Thyroid gland (tissue), 4 donors: Measurements from ENCODE around the gene ZSWIM6. TPM values are rescaled to one million over a fixed set of nuclear protein-coding genes. Genes with fewer than 3 reads are reported as not detected.

Experiments
- DNase-seq, 2 donors: peaks; one replicate each; pipeline ENCODE4 v3.0.0-alpha.2; 2019
- H3K27ac ChIP-seq, 3 donors: fragments of 200-600 bp; sonication (generic); 1 replicate in 2 of 3; 2 replicates in 1 of 3; pipeline ENCODE4 v1.5.1; 2016 to 2019; ENCODE audit warnings: mild to moderate bottlenecking in 1 of 3, moderate library complexity in 1 of 3
- H3K27me3 ChIP-seq: fragments of 200-600 bp; sonication (generic); one replicate; pipeline ENCODE4 v1.5.1; 2019
- H3K36me3 ChIP-seq, 2 donors: fragments of 200-600 bp; sonication (generic); one replicate each; pipeline ENCODE4 v1.5.1; 2016 to 2019
- H3K4me1 ChIP-seq, 2 donors: fragments of 200-600 bp; sonication (generic); one replicate each; pipeline ENCODE4 v1.5.1; 2017 to 2019
- H3K4me3 ChIP-seq, 3 donors: fragments of 200-600 bp; sonication (generic); replicated peaks in 1 of 3; 1 replicate in 2 of 3; 2 replicates in 1 of 3; pipeline ENCODE4 v1.5.1; 2016; ENCODE audit warnings: mild to moderate bottlenecking in 1 of 3
- H3K9me3 ChIP-seq: fragments of 200-600 bp; sonication (generic); one replicate; pipeline ENCODE4 v1.5.1; 2017
- CTCF ChIP-seq, 6 experiments: fragments of 200-600 bp in 3 of 6; fragments of 450-650 bp in 3 of 6; sonication (generic) in 3 of 6; IDR thresholded peaks; one replicate each; pipeline ENCODE4 v1.5.1; 2016 to 2019; ENCODE audit warnings: antibody characterized with exemption in 6 of 6, mild to moderate bottlenecking in 2 of 6, inconsistent platforms in 1 of 6, moderate library complexity in 1 of 6
- POLR2A ChIP-seq, 2 donors: fragments of 450-650 bp; IDR thresholded peaks; one replicate each; pipeline ENCODE4 v1.6.1; 2017; ENCODE audit warnings: antibody characterized with exemption in 2 of 2, mild to moderate bottlenecking in 2 of 2, moderate library complexity in 1 of 2
- WGBS, 2 donors: methylation state at CpG; one replicate each; pipeline ENCODE4 v1.1.5; 2017; 5-methylcytosine and 5-hydroxymethylcytosine counted together
- intact Hi-C: fragments of 100-400 bp; cut with DNase I; formaldehyde crosslinking; loops from one replicate; pipeline ENCODE4 v1.15.1; 2023
- total RNA-seq, 4 donors: library from RNA; depleted of rRNA; stranded (reverse); fragments of >200 nt; gene quantifications; one replicate each; pipeline ENCODE4 v1.2.3, GENCODE V29; 2016

ZSWIM6 gene
- total RNA-seq, 4 donors from 2014 or later = 11.8 to 20.1 (median 14.5) TPM

DNA sequence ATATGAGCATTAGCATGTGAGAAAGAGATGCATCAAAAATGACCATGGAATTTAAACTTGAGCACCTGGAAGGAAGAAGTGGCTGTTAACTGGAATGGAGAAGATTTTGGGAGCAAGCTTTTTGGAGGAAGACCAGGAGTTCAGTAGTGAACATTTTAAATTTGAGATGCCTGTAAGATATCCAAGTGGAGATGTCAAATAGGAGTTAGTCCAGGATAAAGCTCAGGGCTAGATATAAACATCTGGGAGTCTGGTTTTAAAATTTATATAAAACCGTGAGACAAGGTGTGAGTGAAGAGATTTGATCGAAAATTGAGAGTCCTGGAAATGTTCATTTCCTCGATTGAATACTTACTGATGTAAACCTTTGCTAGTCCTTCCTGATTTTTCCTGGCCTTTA is 217.5 kb downstream of the ZSWIM6 start:
- no peak overlapping the region for H3K27ac ChIP-seq
- H3K4me1 ChIP-seq = no peaks in the 10 kb centered on the region
- H3K9me3 ChIP-seq = no peaks in the 10 kb centered on the region
- no peak for DNase-seq
- H3K27me3 ChIP-seq = no peaks in the 10 kb centered on the region
- peaks cover 0 to 3% of the 10 kb centered on the region in 2 donors for H3K36me3 ChIP-seq
- intact Hi-C loops = no loop called here
- H3K4me3 ChIP-seq = no peak overlapping the region
- WGBS, 2 donors = 91 to 94% methylated on average over 3 of the region's 3 CpGs
- TF ChIP-seq POLR2A (IDR thresholded peaks at IDR 0.05) = no peak
- no peak for TF ChIP-seq CTCF (IDR thresholded peaks at IDR 0.05)

GRCh38 chr5:61551637-61552313 is 219.7 kb downstream of the ZSWIM6 start:
- H3K36me3 ChIP-seq = peaks cover 0 to under 1% of the 10 kb centered on the region in 2 donors
- H3K27ac ChIP-seq = no peak overlapping the region
- intact Hi-C loops = no loop called here
- no peaks in the 10 kb centered on the region for H3K4me1 ChIP-seq
- H3K27me3 ChIP-seq = no peaks in the 10 kb centered on the region
- no peak for DNase-seq
- H3K4me3 ChIP-seq = no peak overlapping the region
- WGBS, 2 donors = 73 to 77% methylated on average over 5 of the region's 5 CpGs
- H3K9me3 ChIP-seq = no peaks in the 10 kb centered on the region
- TF ChIP-seq CTCF (IDR thresholded peaks at IDR 0.05) (no peak), POLR2A (IDR thresholded peaks at IDR 0.05) (no peak)

GRCh38 chr5:61559146-61559545 is 227.1 kb downstream of the ZSWIM6 start:
- Histone ChIP-seq H3K27me3 (no peaks in the 10 kb centered on the region), H3K4me1 (no peaks in the 10 kb centered on the region), H3K36me3 (no peaks in the 10 kb centered on the region), H3K27ac (no peak overlapping the region), H3K4me3 (no peak overlapping the region), H3K9me3 (no peaks in the 10 kb centered on the region)
- intact Hi-C loops = no loop called here
- TF ChIP-seq POLR2A (IDR thresholded peaks at IDR 0.05) = no peak
- no peak for TF ChIP-seq CTCF (IDR thresholded peaks at IDR 0.05)
- DNase-seq = no peak

GRCh38 chr5:61559722-61560121 is 227.7 kb downstream of the ZSWIM6 start:
- no peaks in the 10 kb centered on the region for H3K27me3 ChIP-seq
- H3K4me3 ChIP-seq = no peak overlapping the region
- TF ChIP-seq CTCF (IDR thresholded peaks at IDR 0.05) (no peak), POLR2A (IDR thresholded peaks at IDR 0.05) (no peak)
- intact Hi-C loops = no loop called here
- WGBS, 2 donors = 97 to 100% methylated on average over 1 of the region's 1 CpG
- H3K9me3 ChIP-seq = no peaks in the 10 kb centered on the region
- no peaks in the 10 kb centered on the region for H3K4me1 ChIP-seq
- DNase-seq = no peak
- H3K36me3 ChIP-seq = no peaks in the 10 kb centered on the region
- H3K27ac ChIP-seq = no peak overlapping the region

DNA sequence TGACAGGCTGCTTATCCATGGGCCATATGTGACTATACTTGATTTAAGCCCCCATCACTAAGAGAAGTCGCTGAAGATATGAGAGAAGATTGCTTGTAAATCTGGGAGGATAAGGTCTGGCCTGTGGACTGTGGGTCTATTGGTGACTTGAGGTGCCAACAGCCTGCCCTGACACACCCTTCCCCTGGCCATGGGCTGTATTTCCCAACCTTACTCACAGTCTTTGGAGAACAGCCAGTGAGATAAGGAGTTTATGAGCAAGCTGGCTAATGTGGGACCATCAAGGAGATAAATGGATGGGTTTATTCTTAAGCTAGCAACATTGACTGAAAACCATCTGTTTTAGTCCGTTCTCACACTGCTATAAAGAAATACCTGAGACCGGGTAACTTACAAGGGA is 231.3 kb downstream of the ZSWIM6 start:
- Histone ChIP-seq H3K4me3 (no peak overlapping the region), H3K27me3 (no peaks in the 10 kb centered on the region), H3K4me1 (no peaks in the 10 kb centered on the region), H3K27ac (no peak overlapping the region), H3K36me3 (no peaks in the 10 kb centered on the region), H3K9me3 (no peaks in the 10 kb centered on the region)
- intact Hi-C loops = no loop called here
- TF ChIP-seq CTCF (IDR thresholded peaks at IDR 0.05) (no peak), POLR2A (IDR thresholded peaks at IDR 0.05) (no peak)
- no peak for DNase-seq
- WGBS, 2 donors = 92 to 96% methylated on average over 3 of the region's 3 CpGs
